HG02981 (cell line): ENCODE data around the gene ASAP2.
"Not testable (repeated sequence)": the region's sequence is repeated elsewhere in the genome, so short reads cannot be mapped to it uniquely, and the experiment has no call there.

Experiments
- ATAC-seq: cut with Tn5 transposase; IDR thresholded peaks from one replicate; pipeline ENCODE4 v1.9.1; 2021; ENCODE audit warnings: mild to moderate bottlenecking, moderate library complexity; ENCODE audit not compliant: unreplicated experiment

ASAP2 gene

DNA sequence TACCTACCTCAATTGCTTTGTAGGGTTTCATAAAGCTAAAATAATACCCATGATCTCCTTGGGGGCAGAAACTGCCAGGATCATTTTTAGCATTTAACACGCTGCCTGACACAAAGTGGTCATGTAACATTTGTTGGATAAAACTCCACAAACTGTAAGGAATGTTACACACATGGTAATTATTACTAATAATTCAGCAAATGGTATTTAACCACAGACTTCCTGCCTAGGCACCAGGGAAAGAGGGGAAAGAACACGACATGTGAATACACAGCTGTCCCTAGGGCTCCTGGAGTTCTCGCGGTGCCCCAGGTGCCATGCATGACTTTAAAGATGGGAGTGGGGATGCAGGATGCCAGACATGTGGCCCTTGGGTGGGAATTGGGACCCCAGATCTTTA, 43.5 kb downstream of the ASAP2 start:
- no peak for ATAC-seq

DNA sequence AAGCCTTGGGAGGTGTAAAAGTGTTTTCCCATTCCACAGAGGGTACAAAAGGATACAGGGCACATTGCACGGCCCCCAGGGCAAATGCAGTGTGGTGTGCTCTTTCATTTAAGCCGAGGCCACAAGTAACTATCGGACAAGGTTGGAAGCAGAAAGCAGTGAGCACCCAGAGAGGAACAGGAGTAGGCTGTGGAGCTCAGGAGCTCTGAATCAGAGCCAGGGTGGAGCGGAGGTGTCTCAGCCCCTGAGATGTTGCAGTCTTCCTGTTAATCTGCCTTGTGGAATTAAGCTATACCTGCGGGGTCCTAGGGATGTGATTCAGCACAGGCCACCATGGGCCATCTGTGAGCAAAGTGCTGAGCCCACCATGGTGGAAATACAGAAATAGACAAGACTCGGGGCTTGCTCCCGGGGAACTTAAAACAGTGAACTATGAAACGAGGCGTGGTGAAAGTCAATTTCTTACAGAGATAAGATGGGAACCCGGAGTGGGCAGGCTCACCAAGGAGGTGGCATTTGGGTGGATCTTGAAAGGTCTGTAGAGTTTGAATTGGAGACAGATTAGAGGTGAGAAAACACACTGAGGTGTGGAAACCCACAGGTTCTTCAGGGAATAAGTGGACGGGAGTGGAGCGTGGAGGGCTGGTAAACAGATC, 44.0 kb downstream of the ASAP2 start:
- ATAC-seq: no peak

DNA sequence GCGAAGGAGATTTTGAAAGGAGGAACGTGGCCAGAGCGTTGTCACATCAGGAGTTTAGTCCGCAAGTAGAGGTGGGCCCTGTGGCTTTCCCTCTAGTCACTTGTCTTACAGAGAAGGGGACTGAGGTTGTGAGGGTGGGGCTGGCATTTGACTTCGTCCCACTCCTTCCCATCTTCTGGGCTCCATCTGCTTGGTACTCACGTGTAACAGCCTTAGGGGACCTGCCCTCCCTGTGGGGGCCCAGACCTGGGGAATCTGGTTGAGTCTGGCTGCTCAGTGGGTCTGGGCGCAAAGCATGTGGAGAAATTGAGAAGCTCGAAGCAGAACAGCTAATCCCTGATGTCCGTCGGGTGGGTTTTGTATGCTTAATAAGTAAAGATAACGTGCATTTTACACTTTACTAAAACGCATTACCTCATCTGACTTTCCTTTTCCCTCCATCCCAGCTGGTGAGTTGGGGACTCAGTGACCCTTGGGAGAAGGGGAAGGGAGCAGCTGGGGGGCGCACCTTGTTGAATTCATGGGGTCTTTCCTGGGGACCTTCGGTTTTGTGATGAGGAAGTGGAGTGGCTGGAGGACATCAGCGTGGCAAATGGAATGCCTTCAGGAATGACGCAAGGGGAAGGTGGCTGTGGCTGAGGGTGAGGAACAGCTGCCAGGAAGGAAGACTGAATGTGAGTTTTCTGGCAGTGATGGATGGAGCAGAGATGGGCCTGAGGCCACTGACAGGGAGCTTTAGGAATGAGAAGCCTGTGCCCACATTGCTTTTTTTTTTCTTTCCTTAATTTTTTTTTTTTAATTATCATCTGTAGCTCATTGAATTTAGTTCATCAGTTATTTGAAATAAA, 44.8 kb downstream of the ASAP2 start:
- no peak for ATAC-seq

DNA sequence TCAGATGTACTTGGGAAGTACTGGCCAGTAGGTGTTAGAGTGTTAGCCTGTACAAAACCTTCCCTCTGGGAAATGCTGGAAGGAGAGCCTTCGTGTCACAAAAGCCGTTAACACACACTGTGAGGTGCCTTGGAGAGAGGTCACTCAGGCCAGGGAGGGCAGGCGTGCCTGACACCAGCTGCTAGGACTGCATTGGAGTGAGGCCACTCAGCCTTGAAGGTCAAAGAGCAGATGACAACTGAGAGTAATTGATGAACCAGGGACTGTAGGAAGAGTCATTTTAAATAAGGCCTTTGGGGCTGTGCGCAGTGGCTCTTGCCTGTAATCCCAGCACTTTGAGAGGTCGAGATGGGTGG, 45.4 kb downstream of the ASAP2 start:
- ATAC-seq: no peak

DNA sequence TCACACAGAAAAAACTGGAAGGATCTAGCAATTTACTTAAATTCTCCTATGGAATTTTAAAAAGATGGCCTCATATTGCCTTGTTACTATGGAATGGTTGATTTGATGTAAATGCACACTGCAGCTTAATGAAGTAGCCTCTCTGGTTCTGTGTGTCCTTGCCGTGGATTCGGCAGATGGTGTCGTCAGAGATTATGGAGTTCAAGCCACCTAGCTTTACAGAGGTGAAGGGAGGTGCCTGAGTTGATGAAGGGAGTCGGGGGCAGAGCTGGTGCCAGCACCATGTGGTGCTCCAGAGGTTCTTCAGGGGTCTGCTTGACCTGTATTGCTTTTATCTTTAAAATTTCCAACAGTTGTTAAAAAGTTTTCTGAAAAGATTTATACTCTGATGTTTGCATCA, 48.8 kb downstream of the ASAP2 start:
- no peak for ATAC-seq

DNA sequence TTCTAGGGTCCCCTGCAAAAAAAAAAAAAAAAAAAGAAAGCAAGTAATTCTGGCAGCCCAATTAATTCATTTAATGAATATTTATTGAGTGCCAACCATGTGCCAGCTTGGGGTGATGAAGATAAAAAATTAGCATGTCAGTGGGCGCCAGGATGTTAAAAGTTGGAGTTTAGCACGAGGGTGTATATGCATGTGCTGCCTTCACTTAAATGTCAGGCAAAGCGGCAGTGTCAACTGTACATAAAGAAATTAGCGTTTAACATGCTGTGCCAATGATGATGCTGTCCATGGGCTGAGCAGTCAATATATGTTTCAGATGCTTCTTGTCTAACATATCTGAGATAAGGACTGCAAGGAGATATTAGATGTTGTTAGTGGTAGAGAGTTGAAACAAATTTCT, 49.5 kb downstream of the ASAP2 start:
- ATAC-seq: no peak

DNA sequence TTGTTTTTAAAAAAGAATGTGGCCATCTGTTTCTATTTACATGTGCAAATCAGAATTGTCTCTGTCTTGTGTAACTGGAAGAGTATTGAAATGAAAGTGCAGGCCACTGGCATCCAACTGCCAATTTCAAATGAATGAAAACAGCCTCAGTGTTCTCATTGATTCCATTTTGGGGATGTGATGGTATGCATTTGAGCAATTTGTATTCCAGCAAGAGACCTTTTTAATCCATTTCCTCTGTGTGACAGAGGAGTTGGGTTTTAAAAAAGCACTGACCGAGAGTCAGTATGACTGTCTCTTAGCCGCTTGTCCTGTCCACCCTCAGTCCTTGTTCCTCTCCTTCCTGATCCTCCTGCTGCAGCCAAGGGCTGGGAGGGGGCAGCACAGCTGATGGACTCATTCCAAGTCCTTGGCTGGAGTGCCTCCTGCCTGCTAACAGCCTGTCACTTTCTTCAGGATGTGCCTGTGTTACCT, 50.0 kb downstream of the ASAP2 start:
- no peak for ATAC-seq

DNA sequence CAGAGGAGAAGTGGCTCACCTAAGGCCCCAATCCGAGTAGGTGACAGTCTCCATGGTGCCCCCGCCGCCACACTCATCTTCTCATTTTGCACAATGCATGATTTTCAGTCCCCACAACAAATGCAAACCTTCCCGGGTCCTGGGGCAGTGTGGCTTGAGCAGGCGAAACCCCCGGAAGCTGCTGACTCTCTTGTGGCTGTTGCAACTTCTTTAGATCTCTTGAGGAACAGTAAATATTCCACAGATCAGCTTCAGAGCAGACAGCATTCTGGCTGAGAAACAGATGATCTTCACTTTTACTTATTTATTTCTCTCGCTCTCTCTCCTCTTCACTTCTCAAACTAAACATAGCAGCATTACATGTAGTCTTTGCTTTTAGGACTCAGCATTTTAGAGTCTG, 51.9 kb downstream of the ASAP2 start:
- no peak for ATAC-seq

DNA sequence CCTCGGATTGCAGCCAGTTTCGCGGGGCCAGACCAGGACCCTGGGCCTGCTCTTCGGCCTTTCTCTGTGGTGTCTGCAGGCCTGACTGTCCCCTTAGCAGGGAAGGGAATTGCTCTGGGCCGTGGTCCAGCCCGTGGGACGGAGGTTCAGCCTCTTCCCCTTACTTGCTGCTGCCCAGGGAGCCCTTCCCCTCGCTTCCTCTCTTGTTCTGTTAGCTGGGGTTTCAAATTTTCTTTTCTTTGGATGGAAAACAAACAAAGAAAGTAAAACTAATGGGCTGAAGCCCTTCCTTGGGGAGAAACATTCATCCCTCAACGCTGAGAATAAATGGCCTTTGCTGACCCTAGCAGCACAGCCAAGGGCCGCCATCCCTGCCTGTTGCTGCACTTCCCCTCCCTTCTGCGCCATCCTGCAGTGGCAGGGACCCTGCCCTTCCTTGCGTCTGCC, 52.4 kb downstream of the ASAP2 start:
- no peak for ATAC-seq

DNA sequence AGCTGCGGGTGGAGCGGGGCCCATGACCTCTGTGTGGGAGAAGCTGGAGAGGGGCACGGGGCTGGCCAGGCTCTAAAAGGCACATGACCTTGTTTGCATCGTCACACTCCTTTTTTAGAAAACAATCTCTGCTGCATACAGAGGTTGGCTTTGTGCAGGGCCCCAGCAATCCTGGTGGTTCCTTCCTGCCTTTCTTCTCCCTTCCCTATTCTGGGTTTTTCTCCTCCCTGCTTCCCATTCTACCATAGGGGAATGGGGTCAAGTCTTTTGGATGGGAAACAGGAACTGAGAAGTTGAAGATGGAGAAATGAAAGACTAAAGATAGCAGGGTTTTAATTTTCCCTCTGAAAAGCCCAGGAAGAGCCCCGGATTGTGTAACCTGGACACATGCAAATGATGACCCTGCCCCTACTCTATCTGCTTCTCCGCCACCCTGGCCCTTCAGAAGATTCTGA, 53.9 kb downstream of the ASAP2 start:
- ATAC-seq: no peak

DNA sequence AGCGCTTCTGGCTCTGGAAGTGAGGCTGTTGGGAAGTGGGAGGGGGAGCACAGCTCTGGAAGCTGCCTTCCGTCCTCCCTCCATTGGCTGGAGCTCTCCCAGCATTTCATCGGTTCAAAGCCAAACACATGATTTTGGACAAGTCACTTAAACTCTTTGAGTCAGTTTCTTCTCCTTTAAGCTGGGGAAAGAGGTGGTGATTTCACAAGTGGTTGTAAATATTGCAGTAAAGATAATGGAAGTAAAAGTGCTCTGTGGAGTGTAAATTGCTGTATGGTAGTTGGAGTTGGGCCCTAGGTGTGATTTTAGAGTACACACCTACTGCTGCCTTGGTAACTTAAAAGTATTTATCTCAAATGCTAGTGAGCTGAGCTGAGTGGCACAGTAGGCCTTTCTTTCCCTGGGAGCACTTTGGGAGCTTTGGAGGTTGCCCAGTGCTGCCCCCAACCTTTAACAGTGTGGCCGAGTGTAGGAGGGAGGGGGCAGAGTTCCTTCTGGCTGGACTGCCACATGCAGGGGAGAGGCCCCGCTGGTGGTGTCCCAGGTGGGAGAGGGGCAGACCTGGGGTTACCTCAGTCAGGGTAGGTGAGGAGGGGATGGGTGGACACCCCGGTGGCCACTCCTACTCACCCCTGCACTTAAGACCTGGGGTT, 54.7 kb downstream of the ASAP2 start:
- no peak for ATAC-seq

DNA sequence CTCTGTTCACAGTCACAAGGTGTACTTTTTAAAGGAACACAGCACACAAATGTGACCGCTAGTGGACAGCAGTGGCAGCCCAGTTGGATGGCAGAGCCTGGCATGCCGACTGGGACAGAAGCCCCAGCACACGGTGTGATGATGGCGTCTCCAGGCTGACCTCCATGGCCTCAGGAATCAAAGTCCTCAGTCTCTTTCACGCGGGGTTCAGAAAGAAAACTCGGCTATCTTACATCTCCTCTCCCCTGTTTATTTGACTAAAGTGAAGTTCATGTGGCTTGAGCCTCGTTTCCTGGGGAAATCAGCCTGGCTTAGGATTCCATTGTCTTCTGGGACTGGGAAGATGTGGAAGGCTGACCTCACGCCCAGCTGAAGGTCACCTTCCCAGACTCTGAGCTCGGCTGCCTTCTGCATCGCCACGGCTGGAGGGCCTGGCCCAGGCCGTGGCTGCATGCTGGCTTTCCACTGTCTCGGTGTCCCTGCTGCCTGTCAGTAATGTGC, 56.1 kb downstream of the ASAP2 start:
- ATAC-seq: no peak

DNA sequence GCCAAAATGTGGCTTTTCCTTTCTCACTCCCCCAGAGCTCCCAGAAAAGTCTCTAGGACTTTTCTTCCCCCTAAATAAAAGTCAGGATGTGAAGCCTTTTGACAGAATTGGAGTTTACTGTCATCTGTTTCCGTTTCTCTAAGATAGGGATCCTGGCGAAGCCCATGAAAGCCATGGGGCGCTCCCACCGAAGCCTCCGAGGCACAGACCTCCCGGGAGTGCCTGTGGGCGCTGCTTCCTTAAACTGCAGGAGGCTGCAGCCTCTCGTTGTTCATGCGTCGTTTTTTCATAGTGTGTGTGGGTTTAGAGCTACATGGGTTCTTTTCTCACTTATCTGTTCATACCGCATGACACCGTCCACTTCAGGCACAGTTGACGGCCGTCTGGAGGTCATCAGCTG, 56.8 kb downstream of the ASAP2 start:
- no peak for ATAC-seq

DNA sequence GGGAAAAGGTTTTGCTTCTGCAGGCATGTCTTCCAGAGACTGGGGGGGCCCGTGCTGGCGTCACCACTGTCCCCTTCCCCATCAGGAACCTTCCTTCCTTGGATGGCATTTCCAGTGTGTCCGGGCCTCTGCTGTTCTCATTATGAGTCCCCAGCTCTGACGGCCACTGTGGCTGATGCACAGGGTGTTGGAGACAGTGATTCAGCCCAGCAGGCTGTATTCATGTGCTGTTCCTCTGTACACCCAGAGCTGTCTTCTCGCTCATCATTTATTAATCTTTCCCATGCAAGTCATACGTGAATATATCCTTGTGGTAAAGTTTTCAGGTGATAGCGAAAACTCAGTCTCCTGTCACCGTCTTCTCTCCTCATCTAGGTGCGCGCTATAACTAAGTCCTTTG, 57.7 kb downstream of the ASAP2 start:
- ATAC-seq: no peak

DNA sequence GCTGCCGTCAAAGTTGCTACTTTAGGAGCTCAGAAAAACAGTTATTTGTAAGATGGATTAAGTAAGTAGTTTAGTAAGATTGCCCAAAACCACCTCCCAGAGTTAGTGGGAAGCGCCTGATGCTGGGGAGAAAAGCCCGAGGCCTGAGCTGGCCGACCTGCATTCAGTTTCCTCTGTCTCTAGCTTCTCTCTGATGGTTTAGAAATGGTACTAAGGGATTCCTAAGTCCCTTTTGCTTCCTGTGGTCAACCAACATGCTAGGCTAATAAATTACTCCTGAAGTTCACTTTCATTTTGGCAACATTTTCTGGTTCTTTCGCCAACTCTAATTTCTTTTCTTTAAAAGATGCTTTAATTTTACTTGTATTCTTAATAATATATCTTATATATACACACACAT, 60.1 kb downstream of the ASAP2 start:
- ATAC-seq: no peak

DNA sequence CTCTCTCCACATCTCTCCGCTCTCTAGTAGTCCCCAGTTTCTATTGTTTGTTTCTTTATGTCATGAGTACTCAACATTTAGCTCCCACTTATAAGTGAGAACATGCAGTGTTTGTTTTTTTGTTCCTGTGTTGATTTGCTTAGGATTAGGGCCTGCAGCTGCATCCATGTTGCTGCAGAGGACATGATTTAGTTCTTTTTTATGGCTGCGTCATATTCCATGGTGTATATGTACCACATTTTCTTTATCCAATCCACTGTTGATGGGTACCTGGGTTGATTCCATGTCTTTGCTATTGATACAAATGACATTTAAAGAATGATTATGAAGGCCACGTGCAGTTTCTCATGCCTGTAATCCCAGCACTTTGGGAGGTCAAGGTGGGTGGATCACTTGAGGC, 60.7 kb downstream of the ASAP2 start:
- ATAC-seq: not testable (repeated sequence)

DNA sequence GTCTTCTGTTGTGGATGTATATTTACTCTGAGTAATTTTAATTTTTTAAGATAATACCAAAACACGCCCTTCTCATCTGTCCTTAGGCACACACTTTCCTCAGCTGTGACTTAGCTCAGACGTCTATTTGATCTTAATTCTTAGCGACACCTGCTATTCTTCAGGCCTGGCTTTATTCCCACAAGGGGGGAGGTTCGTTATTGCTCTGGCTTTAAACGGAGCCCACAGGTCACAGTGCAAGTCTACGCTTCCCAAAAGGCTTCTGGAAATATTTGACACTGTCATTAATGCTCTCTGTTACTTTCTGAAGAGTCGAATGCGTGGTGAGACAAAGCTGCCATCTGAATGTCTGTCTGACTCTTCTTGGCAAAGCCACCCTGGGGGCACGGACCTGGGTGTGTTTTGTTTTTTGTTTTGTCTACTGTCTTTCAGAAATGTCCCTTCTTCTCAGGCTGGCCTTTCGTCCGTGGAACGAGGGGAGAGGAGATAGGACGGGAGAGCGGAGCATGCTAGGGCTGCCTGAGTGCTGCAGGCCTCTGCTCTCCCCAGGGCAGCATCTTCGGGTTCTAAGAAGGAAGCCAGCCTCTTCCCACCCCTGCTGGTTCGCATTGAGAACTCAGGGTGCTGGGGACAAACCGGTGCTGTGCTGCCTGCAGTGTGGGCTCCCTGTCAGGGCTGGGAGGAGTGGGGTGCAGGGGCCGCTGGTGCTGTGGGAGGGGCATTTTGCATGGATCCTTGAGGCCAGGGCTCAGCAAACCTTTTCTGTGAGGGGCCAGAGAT, 61.9 kb downstream of the ASAP2 start:
- ATAC-seq: no peak

DNA sequence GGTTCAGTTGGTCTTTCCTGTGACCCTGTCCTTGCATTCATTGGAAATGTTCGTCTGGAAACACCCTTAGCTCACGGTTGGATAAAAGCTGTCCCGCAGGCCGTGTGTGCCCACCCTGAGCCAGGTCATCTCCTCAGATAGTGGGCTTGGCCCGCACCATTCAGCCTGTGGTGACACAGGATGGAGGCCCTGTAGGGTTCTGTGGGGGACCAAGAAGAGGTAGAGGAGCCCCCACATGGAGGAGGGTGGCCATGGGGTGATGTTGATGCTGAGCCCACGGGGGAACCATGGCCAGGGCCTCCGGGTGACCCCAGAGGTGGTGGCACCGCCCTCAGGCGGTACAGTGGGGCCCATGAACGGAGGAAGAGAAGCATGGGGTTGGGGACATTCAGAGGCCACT, 62.7 kb downstream of the ASAP2 start:
- no peak for ATAC-seq

DNA sequence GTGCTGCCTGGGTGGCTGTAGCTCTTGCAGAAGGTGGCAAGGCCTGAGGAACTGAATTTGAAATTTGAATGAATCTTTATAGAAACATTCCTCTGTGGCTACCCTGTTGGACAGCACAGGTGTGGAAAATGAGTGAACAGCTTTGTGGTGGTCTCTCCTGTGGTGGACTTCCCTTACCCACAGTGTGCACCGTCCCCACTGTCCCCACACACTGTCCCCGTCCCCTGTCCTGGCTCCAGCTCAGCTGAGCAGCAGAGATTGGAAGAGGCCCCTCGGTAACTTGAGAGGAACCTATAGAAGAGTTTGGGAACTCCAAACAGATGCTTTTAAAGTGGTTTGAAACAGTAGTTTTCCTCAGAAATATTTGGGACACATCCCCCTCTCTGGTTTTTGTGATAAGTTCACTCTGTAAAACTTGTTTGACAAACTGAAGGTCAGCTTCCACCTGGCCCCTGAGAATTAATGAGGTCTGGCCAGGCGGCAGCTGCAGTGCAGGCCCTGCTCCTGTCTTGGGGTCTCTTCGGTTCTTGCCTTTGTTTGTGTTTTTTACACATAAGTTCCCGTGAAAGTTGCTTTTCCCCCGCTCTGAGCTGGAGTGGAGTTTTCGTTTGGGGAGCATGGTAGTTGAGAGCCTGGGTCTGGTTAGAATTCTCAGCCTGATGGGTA, 63.2 kb downstream of the ASAP2 start:
- ATAC-seq: no peak

DNA sequence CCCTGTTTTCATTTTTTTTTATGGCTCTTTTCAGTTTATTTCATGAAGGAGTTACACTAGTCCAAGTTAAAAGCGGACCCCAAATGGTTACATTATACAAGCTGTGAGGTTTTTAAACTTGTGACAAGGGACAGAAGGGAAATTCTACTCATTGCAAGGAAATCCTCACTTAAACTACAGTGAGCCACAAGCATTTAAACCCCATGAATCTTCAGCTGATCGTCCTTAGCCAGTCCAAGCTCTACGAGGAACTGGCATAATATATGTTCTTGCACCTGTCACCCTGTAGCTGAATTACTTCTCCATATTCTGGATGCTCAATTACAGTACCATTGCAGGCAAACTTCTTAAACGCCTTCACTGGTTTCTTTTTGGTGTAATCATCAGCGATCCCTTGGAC, 64.5 kb downstream of the ASAP2 start:
- ATAC-seq: no peak
